Measurements from ENCODE around the gene UXS1.

The UXS1 gene

GRCh38 chr2:106189325-106189724, 4.8 kb downstream of the UXS1 start:
- DNase-seq, result no peak

- no peak for DNase-seq
These were observed 6.7 kb downstream of the UXS1 start for GRCh38 chr2:106187273-106187891.

GRCh38 chr2:106185475-106186184, 8.5 kb downstream of the UXS1 start:
- DNase-seq, result no peak

GRCh38 chr2:106184857-106185256, 9.2 kb downstream of the UXS1 start:
- DNase-seq, result no peak

GRCh38 chr2:106184394-106184793, 9.7 kb downstream of the UXS1 start:
- no peak for DNase-seq

- no peak for DNase-seq
These were observed 10.9 kb downstream of the UXS1 start for GRCh38 chr2:106183101-106183696.

GRCh38 chr2:106181064-106181463, 13.0 kb downstream of the UXS1 start:
- DNase-seq, result peak in 1 of 2 experiments; percentile 38

- DNase-seq, result no peak
These were observed 13.5 kb downstream of the UXS1 start for GRCh38 chr2:106180602-106181001.

GRCh38 chr2:106178716-106179115, 15.4 kb downstream of the UXS1 start:
- DNase-seq, result no peak

GRCh38 chr2:106177581-106177980, 16.5 kb downstream of the UXS1 start:
- no peak for DNase-seq

- DNase-seq, result peak in 1 of 2 experiments; percentile 9
These were observed 17.5 kb downstream of the UXS1 start for GRCh38 chr2:106176446-106177099.

GRCh38 chr2:106175086-106175850, 18.8 kb downstream of the UXS1 start:
- no peak for DNase-seq

- no peak for DNase-seq
These were observed 20.0 kb downstream of the UXS1 start for GRCh38 chr2:106174056-106174455.

GRCh38 chr2:106172649-106173048, 21.5 kb downstream of the UXS1 start:
- no peak for DNase-seq

GRCh38 chr2:106168657-106169056, 25.4 kb downstream of the UXS1 start:
- DNase-seq, result no peak

GRCh38 chr2:106167067-106167466, 27.0 kb downstream of the UXS1 start:
- no peak for DNase-seq

GRCh38 chr2:106165561-106165960, 28.5 kb downstream of the UXS1 start:
- DNase-seq, result no peak

GRCh38 chr2:106165029-106165428, 29.1 kb downstream of the UXS1 start:
- DNase-seq, result no peak

- DNase-seq, result no peak
These were observed 30.1 kb downstream of the UXS1 start for GRCh38 chr2:106163948-106164545.

- DNase-seq, result no peak
These were observed 31.9 kb downstream of the UXS1 start for GRCh38 chr2:106161938-106162820.

- DNase-seq, result no peak
These were observed 32.8 kb downstream of the UXS1 start for GRCh38 chr2:106161341-106161740.

All from NCI-H526 (cell line).